ENCODE measurements around the gene CSF1. TPM values are rescaled to one million over a fixed set of nuclear protein-coding genes. Genes with fewer than 3 reads are reported as not detected.
A peak's percentile ranks its signal among the peaks of the same experiment; 100 is the strongest.
"Not testable (repeated sequence)": the region's sequence is repeated elsewhere in the genome, so short reads cannot be mapped to it uniquely, and the experiment has no call there.

CSF1 gene
- total RNA-seq, 4 donors from 2014 or later: 9.7 to 63.1 (median 14.4) TPM

DNA sequence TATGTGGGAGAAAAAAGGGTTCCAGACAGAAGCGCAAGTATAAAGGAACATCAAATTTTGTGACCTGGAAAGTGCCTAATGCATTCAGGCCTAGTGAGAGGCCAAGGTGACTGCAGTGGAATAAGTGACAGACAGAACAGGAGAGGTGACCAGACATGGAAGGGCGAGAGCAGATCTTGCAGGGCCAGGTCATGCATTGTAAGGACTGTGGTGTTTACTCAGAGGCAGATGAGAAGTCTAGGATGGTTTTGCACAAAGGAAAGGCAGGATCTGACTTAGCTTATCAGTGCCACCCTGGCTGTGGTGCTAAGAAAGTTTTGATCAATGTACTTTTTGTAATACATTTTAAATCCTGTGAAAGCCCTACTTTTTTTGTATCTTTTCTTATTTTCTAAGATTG is 39.9 kb downstream of the CSF1 start:
- intact Hi-C loops (cut with DNase I; ENCODE audit: low total_unique reads): no loop called here
- in situ Hi-C loops (cut with MboI; ENCODE audit: low pct_ligation_motif_present in 1 of 4, low pct_unique_long_range_greater_than_20kb in 1 of 4, low sequenced_read_pairs in 3 of 4): no loop called here
- WGBS, 2 donors (ENCODE audit: low coverage in 1 of 2): 73 to 76% methylated on average over 2 of the region's 2 CpGs
- no peak overlapping the region for H3K4me3 ChIP-seq
- H3K36me3 ChIP-seq: no peaks in the 10 kb centered on the region
- H3K4me1 ChIP-seq: peaks cover 0 to 23% (median 12%) of the 10 kb centered on the region in 4 donors
- TF ChIP-seq POLR2A (IDR thresholded peaks at IDR 0.05) (no peak), EP300 (IDR thresholded peaks at IDR 0.05; ENCODE audit: low read depth) (no peak), POLR2AphosphoS5 (IDR thresholded peaks at IDR 0.05) (no peak)
- TF ChIP-seq, protein P1, sequence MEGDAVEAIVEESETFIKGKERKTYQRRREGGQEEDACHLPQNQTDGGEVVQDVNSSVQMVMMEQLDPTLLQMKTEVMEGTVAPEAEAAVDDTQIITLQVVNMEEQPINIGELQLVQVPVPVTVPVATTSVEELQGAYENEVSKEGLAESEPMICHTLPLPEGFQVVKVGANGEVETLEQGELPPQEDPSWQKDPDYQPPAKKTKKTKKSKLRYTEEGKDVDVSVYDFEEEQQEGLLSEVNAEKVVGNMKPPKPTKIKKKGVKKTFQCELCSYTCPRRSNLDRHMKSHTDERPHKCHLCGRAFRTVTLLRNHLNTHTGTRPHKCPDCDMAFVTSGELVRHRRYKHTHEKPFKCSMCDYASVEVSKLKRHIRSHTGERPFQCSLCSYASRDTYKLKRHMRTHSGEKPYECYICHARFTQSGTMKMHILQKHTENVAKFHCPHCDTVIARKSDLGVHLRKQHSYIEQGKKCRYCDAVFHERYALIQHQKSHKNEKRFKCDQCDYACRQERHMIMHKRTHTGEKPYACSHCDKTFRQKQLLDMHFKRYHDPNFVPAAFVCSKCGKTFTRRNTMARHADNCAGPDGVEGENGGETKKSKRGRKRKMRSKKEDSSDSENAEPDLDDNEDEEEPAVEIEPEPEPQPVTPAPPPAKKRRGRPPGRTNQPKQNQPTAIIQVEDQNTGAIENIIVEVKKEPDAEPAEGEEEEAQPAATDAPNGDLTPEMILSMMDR (IDR thresholded peaks at IDR 0.05): no peak
- no peaks in the 10 kb centered on the region for H3K9me3 ChIP-seq
- H3K27ac ChIP-seq: no peak overlapping the region
- H3K27me3 ChIP-seq: no peaks in the 10 kb centered on the region
- DNase-seq: no peak

DNA sequence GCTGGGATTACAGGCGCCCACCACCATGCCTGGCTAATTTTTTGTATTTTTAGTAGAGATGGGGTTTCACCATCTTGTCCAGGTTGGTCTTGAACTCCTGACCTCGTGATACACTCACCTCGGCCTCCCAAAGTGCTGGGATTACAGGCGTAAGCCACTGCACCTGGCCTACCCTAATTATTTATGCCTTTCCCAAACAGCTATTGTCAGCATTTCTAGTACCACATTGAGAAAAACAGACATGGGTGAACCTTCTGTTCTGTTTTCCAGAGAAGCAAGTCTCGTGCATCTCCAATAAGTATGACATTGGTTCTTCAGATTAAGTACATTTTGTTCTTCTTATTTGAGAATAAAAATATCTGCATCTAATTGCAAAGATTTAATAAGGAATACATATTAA is 40.9 kb downstream of the CSF1 start:
- H3K4me3 ChIP-seq; H3K27ac ChIP-seq; H3K36me3 ChIP-seq; H3K9me3 ChIP-seq; in situ Hi-C loops (cut with MboI; ENCODE audit: low pct_ligation_motif_present in 1 of 4, low pct_unique_long_range_greater_than_20kb in 1 of 4, low sequenced_read_pairs in 3 of 4); intact Hi-C loops (cut with DNase I; ENCODE audit: low total_unique reads); H3K27me3 ChIP-seq; DNase-seq: not testable (repeated sequence)
- 94 to 95% methylated on average over 4 to 5 of the region's 5 CpGs for WGBS, 2 donors (ENCODE audit: low coverage in 1 of 2)
- peaks cover 0 to 23% (median 12%) of the 10 kb centered on the region in 4 donors for H3K4me1 ChIP-seq

DNA sequence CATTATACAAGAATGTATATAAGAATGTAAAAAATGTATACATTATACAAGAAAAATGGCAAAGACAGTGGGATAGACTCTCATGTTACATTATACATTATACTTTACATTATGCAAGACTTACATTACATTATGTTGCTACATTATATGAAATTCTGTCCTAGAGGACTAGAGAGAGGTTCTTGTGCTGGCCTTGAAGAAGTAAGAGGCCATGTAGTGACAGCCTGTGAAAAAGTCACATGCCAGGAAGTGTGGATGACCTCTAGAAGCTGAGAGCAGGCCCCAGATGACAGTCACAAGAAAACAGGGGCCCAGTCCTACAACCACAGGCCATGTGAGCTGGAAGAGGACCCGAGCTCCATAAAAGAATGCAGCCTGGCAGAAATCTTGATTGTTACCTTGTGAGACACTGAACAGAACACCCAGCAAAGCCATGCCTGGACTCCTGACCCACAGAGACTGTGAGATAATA is 43.4 kb downstream of the CSF1 start:
- WGBS, 2 donors (ENCODE audit: low coverage in 1 of 2): 44% methylated on average over 1 of the region's 1 CpG; no CpG with 5 or more reads in 1 of the 2 donors
- no peaks in the 10 kb centered on the region for H3K9me3 ChIP-seq
- TF ChIP-seq POLR2AphosphoS5 (IDR thresholded peaks at IDR 0.05) (peak; percentile 20 to 39 (median 39)), EP300 (IDR thresholded peaks at IDR 0.05; ENCODE audit: low read depth) (no peak)
- no peak for DNase-seq
- peaks cover 0 to 7% (median 3%) of the 10 kb centered on the region in 4 donors for H3K4me1 ChIP-seq
- intact Hi-C loops (cut with DNase I; ENCODE audit: low total_unique reads) (no loop called here), in situ Hi-C loops (cut with MboI; ENCODE audit: low pct_ligation_motif_present in 1 of 4, low pct_unique_long_range_greater_than_20kb in 1 of 4, low sequenced_read_pairs in 3 of 4) (no loop called here)
- H3K27ac ChIP-seq: peak overlapping the region in 3 of 4 donors; percentile 3 to 42 (median 21)
- no peaks in the 10 kb centered on the region for H3K27me3 ChIP-seq
- H3K36me3 ChIP-seq: no peaks in the 10 kb centered on the region
- no peak overlapping the region for H3K4me3 ChIP-seq

DNA sequence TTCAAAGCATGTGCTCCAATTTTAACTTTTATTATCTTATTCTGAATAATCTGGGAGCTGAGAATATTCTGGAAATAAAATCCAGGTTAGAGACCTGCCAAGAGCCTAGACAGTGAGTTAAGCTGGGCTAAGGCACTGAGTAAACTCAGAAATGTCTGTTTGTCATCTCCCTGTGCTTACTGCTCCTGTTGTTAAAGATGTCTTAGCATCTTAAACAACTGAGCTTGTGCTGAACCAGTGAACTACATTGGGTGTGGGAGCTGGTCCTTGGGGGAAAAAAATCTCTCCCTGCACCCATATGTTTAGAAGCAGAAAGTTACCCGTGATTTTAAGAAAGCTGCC is 49.0 kb downstream of the CSF1 start:
- Histone ChIP-seq H3K36me3 (no peaks in the 10 kb centered on the region), H3K4me1 (peaks cover 8 to 21% (median 18%) of the 10 kb centered on the region in 4 donors), H3K4me3 (no peak overlapping the region), H3K9me3 (no peaks in the 10 kb centered on the region), H3K27ac (peak overlapping the region in 2 of 4 donors; percentile 47 to 49), H3K27me3 (no peaks in the 10 kb centered on the region)
- intact Hi-C loops (cut with DNase I; ENCODE audit: low total_unique reads) (no loop called here), in situ Hi-C loops (cut with MboI; ENCODE audit: low pct_ligation_motif_present in 1 of 4, low pct_unique_long_range_greater_than_20kb in 1 of 4, low sequenced_read_pairs in 3 of 4) (no loop called here)
- no peak for TF ChIP-seq POLR2AphosphoS5 (IDR thresholded peaks at IDR 0.05)
- no peak for TF ChIP-seq EP300 (IDR thresholded peaks at IDR 0.05; ENCODE audit: low read depth)
- no peak for TF ChIP-seq POLR2A (IDR thresholded peaks at IDR 0.05)
- TF ChIP-seq, protein P1 (IDR thresholded peaks at IDR 0.05): no peak
- DNase-seq: no peak
- WGBS, 2 donors (ENCODE audit: low coverage in 1 of 2): 38% methylated on average over 1 of the region's 1 CpG; no CpG with 5 or more reads in 1 of the 2 donors

DNA sequence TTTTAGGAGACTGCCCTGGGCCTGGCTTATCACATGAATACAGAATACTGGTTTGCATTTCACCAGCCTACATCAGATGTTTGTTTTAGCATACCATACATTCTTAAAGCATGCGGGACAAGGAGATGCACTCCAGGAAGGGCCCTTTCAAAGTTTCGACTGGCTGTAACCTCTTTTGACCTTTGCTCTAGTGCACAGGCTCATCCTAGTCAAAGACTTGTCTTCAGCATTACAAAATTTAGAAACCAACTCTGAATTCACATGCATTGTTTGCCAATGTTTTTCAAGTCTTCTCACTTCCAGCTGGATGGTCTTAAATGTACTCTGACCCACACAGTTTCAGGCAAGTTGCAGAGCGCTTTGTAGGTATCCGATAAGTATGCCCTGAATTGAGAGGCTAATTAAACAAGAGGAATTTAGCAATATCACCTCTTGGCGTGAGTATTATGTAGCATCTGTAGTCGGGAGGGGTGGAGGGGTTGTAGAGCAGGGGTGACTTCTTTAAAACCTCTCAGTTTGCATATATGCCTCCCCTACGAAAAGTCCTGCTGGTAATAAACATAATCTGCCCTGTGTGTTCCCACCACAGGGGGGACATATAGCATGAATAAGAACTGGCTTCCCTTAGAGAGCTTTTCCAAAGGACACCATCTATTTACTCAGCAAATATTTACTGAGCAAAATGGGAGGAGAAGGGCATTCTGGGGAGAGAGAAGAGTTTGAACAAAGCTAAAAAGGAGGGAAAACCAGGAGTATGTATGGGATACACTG is 49.5 kb downstream of the CSF1 start:
- no peak for DNase-seq
- intact Hi-C loops (cut with DNase I; ENCODE audit: low total_unique reads): no loop called here
- WGBS, 2 donors (ENCODE audit: low coverage in 1 of 2): 0 to 36% methylated on average over 2 to 7 of the region's 7 CpGs
- Histone ChIP-seq H3K9me3 (no peaks in the 10 kb centered on the region), H3K4me3 (no peak overlapping the region), H3K27me3 (no peaks in the 10 kb centered on the region), H3K4me1 (peaks cover 8 to 21% (median 18%) of the 10 kb centered on the region in 4 donors), H3K27ac (peak overlapping the region in 3 of 4 donors; percentile 35 to 49 (median 47)), H3K36me3 (no peaks in the 10 kb centered on the region)
- TF ChIP-seq, protein P1 (IDR thresholded peaks at IDR 0.05): no peak
- TF ChIP-seq EP300 (IDR thresholded peaks at IDR 0.05; ENCODE audit: low read depth) (no peak), POLR2AphosphoS5 (IDR thresholded peaks at IDR 0.05) (no peak), POLR2A (IDR thresholded peaks at IDR 0.05) (no peak)
- in situ Hi-C loops (cut with MboI; ENCODE audit: low pct_ligation_motif_present in 1 of 4, low pct_unique_long_range_greater_than_20kb in 1 of 4, low sequenced_read_pairs in 3 of 4): no loop called here

All from transverse colon (tissue), 4 donors.